ENCODE data around the gene HEPACAM.

HEPACAM gene

DNA sequence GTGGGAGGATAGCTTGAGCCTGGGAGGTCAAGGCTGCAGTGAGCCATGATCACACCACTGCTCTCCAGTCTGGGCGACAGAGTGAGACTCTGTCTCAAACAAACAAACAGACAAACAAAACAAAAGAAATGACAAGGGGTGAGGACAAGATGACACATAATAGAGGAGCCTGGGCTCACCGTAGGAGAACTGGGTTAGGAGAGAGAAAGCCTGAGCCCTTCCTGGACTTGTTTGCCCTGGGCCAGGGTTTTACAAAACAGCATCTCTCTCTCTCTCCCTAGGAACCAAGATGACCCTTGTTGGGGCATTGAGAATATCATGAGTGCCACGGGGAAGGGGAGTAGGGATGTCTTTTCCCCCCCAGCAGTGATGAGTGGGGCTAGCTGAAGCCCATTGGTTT lies 54.9 kb downstream of the HEPACAM start:
- no peak overlapping the region for H3K4me2 ChIP-seq (ENCODE audit: low read length)
- peaks cover 18% of the 10 kb centered on the region for H3K27me3 ChIP-seq (ENCODE audit: control insufficient read depth, low read length)
- H3K36me3 ChIP-seq (ENCODE audit: control insufficient read depth, low read length): no peaks in the 10 kb centered on the region

DNA sequence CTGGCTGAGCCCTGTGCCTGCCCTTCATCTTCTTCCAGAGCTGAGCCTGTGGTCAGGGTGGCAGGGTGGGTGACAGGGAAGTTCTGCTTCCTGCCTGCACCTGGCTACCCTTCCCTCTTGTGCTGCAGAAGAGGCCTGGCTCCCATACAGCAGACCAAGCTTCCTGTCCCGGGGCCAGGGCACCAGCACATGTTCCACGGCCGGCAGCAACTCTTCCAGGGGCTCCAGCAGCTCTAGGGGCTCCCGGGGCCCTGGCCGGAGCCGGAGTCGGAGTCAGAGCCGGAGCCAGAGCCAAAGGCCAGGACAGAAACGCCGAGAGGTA lies 55.6 kb downstream of the HEPACAM start:
- H3K27ac ChIP-seq (ENCODE audit: low read depth, low read length): no peak overlapping the region

More for the DNA sequence above, 54.9 kb downstream of the HEPACAM start:
- Histone ChIP-seq H3K9me2 (replicated peaks; ENCODE audit: control insufficient read depth, low read length) (no peaks in the 10 kb centered on the region), H3F3A (ENCODE audit: control insufficient read depth, insufficient read depth) (no peaks in the 10 kb centered on the region), H3K4me1 (ENCODE audit: control insufficient read depth, low read length) (peaks cover 12% of the 10 kb centered on the region), H3K27ac (ENCODE audit: low read depth, low read length) (no peak overlapping the region), H3K9me3 (ENCODE audit: control insufficient read depth, insufficient read depth, low read length) (no peaks in the 10 kb centered on the region), H3K79me2 (ENCODE audit: control insufficient read depth, low read length) (no peaks in the 10 kb centered on the region), H4K20me1 (ENCODE audit: control insufficient read depth, insufficient read depth, low read depth, low read length) (no peaks in the 10 kb centered on the region), H3K4me3 (ENCODE audit: low read length) (no peak overlapping the region)
- TF ChIP-seq, protein P1, sequence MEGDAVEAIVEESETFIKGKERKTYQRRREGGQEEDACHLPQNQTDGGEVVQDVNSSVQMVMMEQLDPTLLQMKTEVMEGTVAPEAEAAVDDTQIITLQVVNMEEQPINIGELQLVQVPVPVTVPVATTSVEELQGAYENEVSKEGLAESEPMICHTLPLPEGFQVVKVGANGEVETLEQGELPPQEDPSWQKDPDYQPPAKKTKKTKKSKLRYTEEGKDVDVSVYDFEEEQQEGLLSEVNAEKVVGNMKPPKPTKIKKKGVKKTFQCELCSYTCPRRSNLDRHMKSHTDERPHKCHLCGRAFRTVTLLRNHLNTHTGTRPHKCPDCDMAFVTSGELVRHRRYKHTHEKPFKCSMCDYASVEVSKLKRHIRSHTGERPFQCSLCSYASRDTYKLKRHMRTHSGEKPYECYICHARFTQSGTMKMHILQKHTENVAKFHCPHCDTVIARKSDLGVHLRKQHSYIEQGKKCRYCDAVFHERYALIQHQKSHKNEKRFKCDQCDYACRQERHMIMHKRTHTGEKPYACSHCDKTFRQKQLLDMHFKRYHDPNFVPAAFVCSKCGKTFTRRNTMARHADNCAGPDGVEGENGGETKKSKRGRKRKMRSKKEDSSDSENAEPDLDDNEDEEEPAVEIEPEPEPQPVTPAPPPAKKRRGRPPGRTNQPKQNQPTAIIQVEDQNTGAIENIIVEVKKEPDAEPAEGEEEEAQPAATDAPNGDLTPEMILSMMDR (IDR thresholded peaks at IDR 0.05; ENCODE audit: low read depth, low read length, poor library complexity, severe bottlenecking): no peak
- no peak for TF ChIP-seq EZH2phosphoT487 (IDR thresholded peaks at IDR 0.05; ENCODE audit: borderline replicate concordance, low read length)

DNA sequence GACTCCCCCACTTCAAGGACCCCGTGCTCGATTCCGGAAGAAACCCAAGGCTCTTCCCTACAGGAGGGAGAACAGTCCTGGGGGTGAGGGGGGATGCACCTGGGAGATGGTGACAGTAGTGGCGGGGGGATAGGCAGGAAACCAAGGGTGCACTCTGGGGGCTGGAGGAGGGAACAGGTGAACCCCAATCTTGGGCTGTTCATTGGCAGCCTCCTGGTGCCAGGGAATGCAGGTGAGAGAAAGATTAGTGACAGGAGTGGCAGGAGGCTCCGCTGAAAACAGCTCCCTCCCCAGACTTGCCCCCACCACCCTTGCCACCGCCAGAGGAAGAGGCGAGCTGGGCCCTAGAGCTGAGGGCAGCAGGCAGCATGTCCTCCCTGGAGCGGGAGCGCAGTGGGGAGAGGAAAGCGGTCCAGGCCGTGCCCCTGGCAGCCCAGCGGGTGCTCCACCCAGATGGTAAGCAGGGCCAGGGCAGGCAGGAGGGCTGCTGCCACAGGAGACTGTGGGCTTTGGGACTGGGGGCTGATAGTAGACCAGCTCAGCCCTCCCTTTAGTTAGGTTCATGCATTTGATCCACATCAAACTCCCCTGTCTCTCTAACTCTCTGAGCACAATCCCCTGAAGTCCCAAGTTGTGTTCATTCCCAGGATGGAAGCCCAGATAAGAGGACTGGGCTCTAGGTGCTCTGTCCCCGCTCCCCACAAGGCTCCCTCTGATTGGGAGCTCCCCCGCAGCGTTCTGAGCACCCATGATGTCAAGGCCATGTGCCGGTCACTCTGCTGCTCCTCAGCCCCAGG lies 56.2 kb downstream of the HEPACAM start:
- peaks cover 25% of the 10 kb centered on the region for H3K27me3 ChIP-seq (ENCODE audit: control insufficient read depth, low read length)
- H3F3A ChIP-seq (ENCODE audit: control insufficient read depth, insufficient read depth): no peaks in the 10 kb centered on the region
- no peaks in the 10 kb centered on the region for H3K79me2 ChIP-seq (ENCODE audit: control insufficient read depth, low read length)
- H3K4me3 ChIP-seq (ENCODE audit: low read length): no peak overlapping the region
- no peaks in the 10 kb centered on the region for H3K9me2 ChIP-seq (replicated peaks; ENCODE audit: control insufficient read depth, low read length)
- peaks cover 15% of the 10 kb centered on the region for H3K4me1 ChIP-seq (ENCODE audit: control insufficient read depth, low read length)
- H3K36me3 ChIP-seq (ENCODE audit: control insufficient read depth, low read length): no peaks in the 10 kb centered on the region
- no peaks in the 10 kb centered on the region for H4K20me1 ChIP-seq (ENCODE audit: control insufficient read depth, insufficient read depth, low read depth, low read length)
- H3K27ac ChIP-seq (ENCODE audit: low read depth, low read length): no peak overlapping the region
- TF ChIP-seq EZH2phosphoT487 (IDR thresholded peaks at IDR 0.05; ENCODE audit: borderline replicate concordance, low read length): no peak
- TF ChIP-seq, protein P1 (IDR thresholded peaks at IDR 0.05; ENCODE audit: low read depth, low read length, poor library complexity, severe bottlenecking): no peak
- no peak overlapping the region for H3K4me2 ChIP-seq (ENCODE audit: low read length)
- H3K9me3 ChIP-seq (ENCODE audit: control insufficient read depth, insufficient read depth, low read length): no peaks in the 10 kb centered on the region

More for the DNA sequence above, 55.6 kb downstream of the HEPACAM start:
- Histone ChIP-seq H3K36me3 (ENCODE audit: control insufficient read depth, low read length) (no peaks in the 10 kb centered on the region), H3K79me2 (ENCODE audit: control insufficient read depth, low read length) (no peaks in the 10 kb centered on the region), H3K9me2 (replicated peaks; ENCODE audit: control insufficient read depth, low read length) (no peaks in the 10 kb centered on the region), H3K4me1 (ENCODE audit: control insufficient read depth, low read length) (peaks cover 15% of the 10 kb centered on the region), H3K27me3 (ENCODE audit: control insufficient read depth, low read length) (peaks cover 25% of the 10 kb centered on the region), H4K20me1 (ENCODE audit: control insufficient read depth, insufficient read depth, low read depth, low read length) (no peaks in the 10 kb centered on the region), H3F3A (ENCODE audit: control insufficient read depth, insufficient read depth) (no peaks in the 10 kb centered on the region), H3K4me2 (ENCODE audit: low read length) (no peak overlapping the region), H3K9me3 (ENCODE audit: control insufficient read depth, insufficient read depth, low read length) (no peaks in the 10 kb centered on the region), H3K4me3 (ENCODE audit: low read length) (no peak overlapping the region)
- TF ChIP-seq, protein P1 (IDR thresholded peaks at IDR 0.05; ENCODE audit: low read depth, low read length, poor library complexity, severe bottlenecking): no peak
- TF ChIP-seq EZH2phosphoT487 (IDR thresholded peaks at IDR 0.05; ENCODE audit: borderline replicate concordance, low read length): no peak
